ENCODE results near the gene SARM1. TPM values are rescaled to one million over a fixed set of nuclear protein-coding genes. Genes with fewer than 3 reads are reported as not detected.

Gene SARM1
- total and polyA plus RNA-seq, 2 of the 13 experiments (the other 11 are each of a cell fraction or from before 2014, with no cell fraction given) = 0.73 to 0.86 TPM

DNA sequence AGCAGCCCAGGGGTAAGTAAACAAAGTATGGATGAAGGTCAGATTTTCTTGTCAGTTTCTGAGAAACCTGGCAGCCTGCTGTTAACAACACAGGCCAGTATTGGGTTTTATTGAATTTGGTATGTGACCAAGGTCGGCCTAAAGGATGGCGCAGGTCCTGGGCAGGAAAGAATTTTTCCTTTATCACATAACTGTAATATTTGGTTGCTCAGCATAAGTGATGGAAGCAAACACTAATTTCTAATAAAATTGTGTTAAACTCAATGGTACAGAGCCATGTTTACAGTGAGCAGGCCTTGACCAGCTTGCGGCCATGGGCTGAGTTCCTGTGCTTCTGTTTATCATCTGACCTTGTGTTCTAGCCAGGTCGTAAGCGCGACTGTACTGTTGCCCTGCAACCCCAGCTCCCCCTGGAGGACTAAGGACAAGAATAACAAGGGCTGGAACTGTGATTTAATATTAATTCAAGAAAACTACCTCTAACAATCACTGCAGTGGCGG lies 24.7 kb upstream of the SARM1 start (continued):
- TF ChIP-seq, protein P1, sequence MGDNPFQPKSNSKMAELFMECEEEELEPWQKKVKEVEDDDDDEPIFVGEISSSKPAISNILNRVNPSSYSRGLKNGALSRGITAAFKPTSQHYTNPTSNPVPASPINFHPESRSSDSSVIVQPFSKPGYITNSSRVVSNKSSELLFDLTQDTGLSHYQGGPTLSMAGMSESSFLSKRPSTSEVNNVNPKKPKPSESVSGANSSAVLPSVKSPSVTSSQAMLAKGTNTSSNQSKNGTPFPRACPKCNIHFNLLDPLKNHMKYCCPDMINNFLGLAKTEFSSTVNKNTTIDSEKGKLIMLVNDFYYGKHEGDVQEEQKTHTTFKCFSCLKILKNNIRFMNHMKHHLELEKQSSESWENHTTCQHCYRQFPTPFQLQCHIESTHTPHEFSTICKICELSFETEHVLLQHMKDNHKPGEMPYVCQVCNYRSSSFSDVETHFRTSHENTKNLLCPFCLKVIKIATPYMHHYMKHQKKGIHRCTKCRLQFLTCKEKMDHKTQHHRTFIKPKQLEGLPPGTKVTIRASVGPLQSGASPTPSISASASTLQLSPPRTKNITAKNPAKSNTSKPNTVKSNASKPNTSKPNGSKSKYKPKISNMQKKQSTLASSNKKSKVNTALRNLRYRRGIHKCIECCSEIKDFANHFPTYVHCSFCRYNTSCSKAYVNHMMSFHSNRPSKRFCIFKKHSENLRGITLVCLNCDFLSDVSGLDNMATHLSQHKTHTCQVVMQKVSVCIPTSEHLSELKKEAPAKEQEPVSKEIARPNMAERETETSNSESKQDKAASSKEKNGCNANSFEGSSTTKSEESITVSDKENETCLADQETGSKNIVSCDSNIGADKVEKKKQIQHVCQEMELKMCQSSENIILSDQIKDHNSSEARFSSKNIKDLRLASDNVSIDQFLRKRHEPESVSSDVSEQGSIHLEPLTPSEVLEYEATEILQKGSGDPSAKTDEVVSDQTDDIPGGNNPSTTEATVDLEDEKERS (CRISPR knock-in tag; IDR thresholded peaks at IDR 0.05) = 0 out of 2 replicates have a peak, but pooled peaks have one; percentile 55
- TF ChIP-seq DMTF1 (CRISPR knock-in tag; IDR thresholded peaks at IDR 0.05) (no peak), ZNF709 (CRISPR knock-in tag; IDR thresholded peaks at IDR 0.05) (peak; percentile 32; the same call in 1 of the 2 replicates), EP300 (IDR thresholded peaks at IDR 0.05; ENCODE audit: low read depth in 2 of 2, low read length in 2 of 2) (peak in 1 of 2 experiments; percentile 37; a peak in 2 of 4 replicates), EP300 (CRISPR knock-in tag; IDR thresholded peaks at IDR 0.05; ENCODE audit: borderline replicate concordance) (0 out of 2 replicates have a peak, but pooled peaks have one; percentile 14), MIER3 (CRISPR knock-in tag; IDR thresholded peaks at IDR 0.05; ENCODE audit: borderline replicate concordance) (0 out of 2 replicates have a peak, but pooled peaks have one; percentile 35), KAT7 (CRISPR knock-in tag; IDR thresholded peaks at IDR 0.05; ENCODE audit: borderline replicate concordance) (0 out of 2 replicates have a peak, but pooled peaks have one; percentile 25), DMAP1 (CRISPR knock-in tag; IDR thresholded peaks at IDR 0.05) (0 out of 2 replicates have a peak, but pooled peaks have one; percentile 21), SPEN (CRISPR knock-in tag; IDR thresholded peaks at IDR 0.05; ENCODE audit: low read depth) (peak; percentile 71; the same call in 1 of the 2 replicates), RARA (CRISPR knock-in tag; IDR thresholded peaks at IDR 0.05) (peak; percentile 67), ATRX (CRISPR knock-in tag; IDR thresholded peaks at IDR 0.05; ENCODE audit: borderline replicate concordance) (no peak), ATF4 (CRISPR knock-in tag; IDR thresholded peaks at IDR 0.05) (0 out of 4 replicates have a peak, but pooled peaks of 1 of the 2 experiments have one; percentile 39), NR2F1 (CRISPR knock-in tag; IDR thresholded peaks at IDR 0.05) (peak; percentile 25 to 45; a peak in 2 of 4 replicates)
- TF ChIP-seq, protein P2, sequence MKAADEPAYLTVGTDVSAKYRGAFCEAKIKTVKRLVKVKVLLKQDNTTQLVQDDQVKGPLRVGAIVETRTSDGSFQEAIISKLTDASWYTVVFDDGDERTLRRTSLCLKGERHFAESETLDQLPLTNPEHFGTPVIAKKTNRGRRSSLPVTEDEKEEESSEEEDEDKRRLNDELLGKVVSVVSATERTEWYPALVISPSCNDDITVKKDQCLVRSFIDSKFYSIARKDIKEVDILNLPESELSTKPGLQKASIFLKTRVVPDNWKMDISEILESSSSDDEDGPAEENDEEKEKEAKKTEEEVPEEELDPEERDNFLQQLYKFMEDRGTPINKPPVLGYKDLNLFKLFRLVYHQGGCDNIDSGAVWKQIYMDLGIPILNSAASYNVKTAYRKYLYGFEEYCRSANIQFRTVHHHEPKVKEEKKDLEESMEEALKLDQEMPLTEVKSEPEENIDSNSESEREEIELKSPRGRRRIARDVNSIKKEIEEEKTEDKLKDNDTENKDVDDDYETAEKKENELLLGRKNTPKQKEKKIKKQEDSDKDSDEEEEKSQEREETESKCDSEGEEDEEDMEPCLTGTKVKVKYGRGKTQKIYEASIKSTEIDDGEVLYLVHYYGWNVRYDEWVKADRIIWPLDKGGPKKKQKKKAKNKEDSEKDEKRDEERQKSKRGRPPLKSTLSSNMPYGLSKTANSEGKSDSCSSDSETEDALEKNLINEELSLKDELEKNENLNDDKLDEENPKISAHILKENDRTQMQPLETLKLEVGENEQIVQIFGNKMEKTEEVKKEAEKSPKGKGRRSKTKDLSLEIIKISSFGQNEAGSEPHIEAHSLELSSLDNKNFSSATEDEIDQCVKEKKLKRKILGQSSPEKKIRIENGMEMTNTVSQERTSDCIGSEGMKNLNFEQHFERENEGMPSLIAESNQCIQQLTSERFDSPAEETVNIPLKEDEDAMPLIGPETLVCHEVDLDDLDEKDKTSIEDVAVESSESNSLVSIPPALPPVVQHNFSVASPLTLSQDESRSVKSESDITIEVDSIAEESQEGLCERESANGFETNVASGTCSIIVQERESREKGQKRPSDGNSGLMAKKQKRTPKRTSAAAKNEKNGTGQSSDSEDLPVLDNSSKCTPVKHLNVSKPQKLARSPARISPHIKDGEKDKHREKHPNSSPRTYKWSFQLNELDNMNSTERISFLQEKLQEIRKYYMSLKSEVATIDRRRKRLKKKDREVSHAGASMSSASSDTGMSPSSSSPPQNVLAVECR (CRISPR knock-in tag; IDR thresholded peaks at IDR 0.05; ENCODE audit: borderline replicate concordance) = peak; percentile 40; the same call in 1 of the 2 replicates
